Left ventricle myocardium inferior (tissue), 1 donor: ENCODE results near the gene PNMT. TPM values are rescaled to one million over a fixed set of nuclear protein-coding genes. Genes with fewer than 3 reads are reported as not detected.

ENCODE experiments used
- DNase-seq: peaks from one replicate; pipeline ENCODE4 v3.0.0-alpha.2; 2020
- H3K27ac ChIP-seq: fragments of 200-600 bp; replicated peaks from 2 replicates; pipeline ENCODE4 v1.8.0; 2021
- H3K27me3 ChIP-seq: fragments of 200-600 bp; 2 replicates; pipeline ENCODE4 v1.8.0; 2021; ENCODE audit warnings: low read depth
- H3K36me3 ChIP-seq: fragments of 200-600 bp; 2 replicates; pipeline ENCODE4 v1.8.0; 2021
- H3K4me1 ChIP-seq: fragments of 200-600 bp; 2 replicates; pipeline ENCODE4 v1.8.0; 2021
- H3K4me3 ChIP-seq: fragments of 200-600 bp; 2 replicates; pipeline ENCODE4 v1.8.0; 2021; ENCODE audit warnings: mild to moderate bottlenecking, moderate library complexity
- H3K9me3 ChIP-seq: fragments of 200-600 bp; replicated peaks from 2 replicates; pipeline ENCODE4 v1.8.0; 2021
- CTCF ChIP-seq: fragments of 200-600 bp; IDR thresholded peaks from 2 replicates; pipeline ENCODE4 v1.8.0; 2021; ENCODE audit warnings: antibody characterized with exemption, mild to moderate bottlenecking, borderline replicate concordance
- intact Hi-C: fragments of 100-400 bp; cut with micrococcal nuclease; formaldehyde crosslinking; loops from one replicate; pipeline ENCODE4 v1.11.0; 2022
- total RNA-seq: library from RNA; stranded (reverse); fragmentation: NEBNext Ultra II Directional; extraction: Animal tissue kit (Norgen Biotek cat#: 25700); gene quantifications from one replicate; pipeline ENCODE4 v1.2.1, GENCODE V29; 2021
- donor health status: DM: no; HTN: yes; CAD: no; lungs with severe emphysema.

Gene PNMT
- total RNA-seq, 1 donor from 2014 or later: 7.6 TPM

- Histone ChIP-seq H3K4me1 (peaks cover 23% of the 10 kb centered on the region), H3K27ac (no peak overlapping the region), H3K4me3 (peak overlapping the region; percentile 61), H3K36me3 (no peaks in the 10 kb centered on the region), H3K27me3 (peaks cover 86% of the 10 kb centered on the region), H3K9me3 (no peaks in the 10 kb centered on the region)
- intact Hi-C loops: no loop called here
- TF ChIP-seq CTCF: no peak
- DNase-seq: no peak
Observed at GRCh38 chr17:39627047-39627711, 41.1 kb upstream of the PNMT start.

GRCh38 chr17:39627712-39628516 is 40.3 kb upstream of the PNMT start:
- Histone ChIP-seq H3K4me1 (peaks cover 19% of the 10 kb centered on the region), H3K27me3 (peaks cover 87% of the 10 kb centered on the region), H3K27ac (no peak overlapping the region), H3K36me3 (no peaks in the 10 kb centered on the region), H3K4me3 (peak overlapping the region; percentile 61), H3K9me3 (no peaks in the 10 kb centered on the region)
- no peak for TF ChIP-seq CTCF
- DNase-seq: no peak
- intact Hi-C loops: no loop called here

GRCh38 chr17:39628655-39629493 is 39.4 kb upstream of the PNMT start:
- no peaks in the 10 kb centered on the region for H3K36me3 ChIP-seq

GRCh38 chr17:39629494-39629880 is 38.8 kb upstream of the PNMT start:
- no peak for TF ChIP-seq CTCF
- no peak for DNase-seq
- Histone ChIP-seq H3K27me3 (peaks cover 78% of the 10 kb centered on the region), H3K4me3 (no peak overlapping the region), H3K9me3 (no peaks in the 10 kb centered on the region), H3K36me3 (no peaks in the 10 kb centered on the region), H3K4me1 (peaks cover 13% of the 10 kb centered on the region), H3K27ac (no peak overlapping the region)
- intact Hi-C loops: no loop called here

More at GRCh38 chr17:39628655-39629493, 39.4 kb upstream of the PNMT start:
- Histone ChIP-seq H3K4me3 (no peak overlapping the region), H3K27ac (no peak overlapping the region), H3K4me1 (peaks cover 11% of the 10 kb centered on the region), H3K9me3 (no peaks in the 10 kb centered on the region), H3K27me3 (peaks cover 84% of the 10 kb centered on the region)
- no peak for DNase-seq
- TF ChIP-seq CTCF: no peak
- intact Hi-C loops: no loop called here

GRCh38 chr17:39629898-39630297 is 38.4 kb upstream of the PNMT start:
- Histone ChIP-seq H3K36me3 (no peaks in the 10 kb centered on the region), H3K4me1 (peaks cover 16% of the 10 kb centered on the region)

More at GRCh38 chr17:39629898-39630297, 38.4 kb upstream of the PNMT start:
- Histone ChIP-seq H3K9me3 (no peaks in the 10 kb centered on the region), H3K27ac (no peak overlapping the region), H3K27me3 (peaks cover 74% of the 10 kb centered on the region), H3K4me3 (no peak overlapping the region)
- intact Hi-C loops: no loop called here
- DNase-seq: no peak
- TF ChIP-seq CTCF: no peak
